Motor neuron (in vitro differentiated cells): ENCODE measurements around the gene PLEKHG5. TPM values are rescaled to one million over a fixed set of nuclear protein-coding genes. Genes with fewer than 3 reads are reported as not detected.
A peak's percentile ranks its signal among the peaks of the same experiment; 100 is the strongest.
"Not testable (repeated sequence)": the region's sequence is repeated elsewhere in the genome, so short reads cannot be mapped to it uniquely, and the experiment has no call there.

Source experiments
- ATAC-seq, 8 experiments: fragments of 200-7000 bp; cut with Tn5 transposase; replicated peaks in 6 of 8; 2 replicates each; pipeline ENCODE4 v1.8.0; 2021; ENCODE audit warnings: mild to moderate bottlenecking in 8 of 8, moderate library complexity in 8 of 8
- H3K27ac ChIP-seq, 2 donors: fragments of 250-450 bp; sonication (Bioruptor Pico); 2 replicates each; pipeline ENCODE4 v1.9.0; 2021; ENCODE audit warnings: antibody characterized with exemption in 2 of 2, mild to moderate bottlenecking in 2 of 2, moderate library complexity in 1 of 2
- H3K4me1 ChIP-seq, 2 donors: fragments of 250-450 bp; sonication (Bioruptor Pico); replicated peaks in 1 of 2; 2 replicates each; pipeline ENCODE4 v1.6.1; 2021; ENCODE audit warnings: antibody characterized with exemption in 2 of 2, mild to moderate bottlenecking in 2 of 2, moderate library complexity in 1 of 2
- H3K4me3 ChIP-seq, 5 donors: fragments of 250-450 bp; sonication (Bioruptor Pico); 2 replicates each; pipeline ENCODE4 v1.9.0; 2021; ENCODE audit warnings: antibody characterized with exemption in 5 of 5, mild to moderate bottlenecking in 5 of 5, moderate library complexity in 4 of 5
- WGBS, 10 experiments: fragments of 450-650 bp; shearing (Covaris generic); methylation state at CpG; one replicate each; pipeline ENCODE4 v1.0.0; 2022; 5-methylcytosine and 5-hydroxymethylcytosine counted together
- in situ Hi-C, 9 experiments: fragments of 400-800 bp; cut with MboI; loops; one replicate each; pipeline ENCODE4 v1.15.0; 2021; ENCODE audit warnings: low sequenced_read_pairs in 9 of 9, low pct_unique_long_range_greater_than_20kb in 2 of 9; ENCODE audit not compliant: unreplicated experiment in 9 of 9
- total RNA-seq, 8 experiments: library from RNA; unstranded; fragments of 300-600 nt; gene quantifications; 2 replicates each; pipeline versions ENCODE4 v1.2.3 to v1.2.4, GENCODE V29; 2022

Gene PLEKHG5
- total RNA-seq, 8 experiments from 2014 or later: 1.7 to 16.7 (median 8.4) TPM

DNA sequence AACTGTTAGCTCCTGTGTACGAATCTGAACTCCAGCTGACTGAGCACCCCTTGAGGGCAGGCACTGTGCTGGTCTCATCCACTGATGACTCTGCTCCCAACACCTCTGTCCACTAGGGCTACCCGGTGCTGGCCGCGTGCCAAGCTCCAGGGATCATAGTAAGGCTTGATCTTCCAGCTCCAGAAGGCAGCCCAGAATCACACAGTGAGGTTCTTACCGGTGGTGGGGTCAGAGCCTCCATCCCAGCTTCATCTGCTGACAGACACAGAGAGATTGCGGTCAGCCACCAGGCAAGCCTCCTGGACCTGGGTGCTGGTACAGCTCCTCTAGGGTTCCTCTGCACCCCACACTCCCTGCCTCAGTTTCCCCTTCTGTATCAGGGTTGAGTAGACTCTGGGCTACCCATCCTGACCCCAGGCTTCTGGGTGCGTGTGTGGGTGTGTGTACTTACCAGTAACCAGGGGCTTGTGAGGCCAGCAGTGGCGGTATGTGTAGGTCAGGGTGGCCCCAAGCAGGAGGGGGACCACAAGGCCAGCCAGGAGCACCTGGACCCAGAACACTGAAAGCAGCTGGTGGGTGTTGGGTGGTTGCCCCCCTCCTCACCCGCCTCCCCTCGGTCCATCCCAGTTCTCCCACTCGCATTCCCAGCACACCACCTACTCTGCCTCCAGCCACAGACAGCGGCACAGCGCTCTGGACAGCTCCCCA, 28.9 kb downstream of the PLEKHG5 start:
- H3K4me3 ChIP-seq: no peak overlapping the region
- in situ Hi-C loops: no loop called here
- H3K27ac ChIP-seq: no peak overlapping the region
- peaks cover 3 to 11% of the 10 kb centered on the region in 2 donors for H3K4me1 ChIP-seq
- no peak for ATAC-seq
- 70 to 100% (median 92%) methylated on average over 2 to 7 of the region's 13 CpGs; no CpG with 5 or more reads in 5 of the 10 experiments for WGBS, 10 experiments

DNA sequence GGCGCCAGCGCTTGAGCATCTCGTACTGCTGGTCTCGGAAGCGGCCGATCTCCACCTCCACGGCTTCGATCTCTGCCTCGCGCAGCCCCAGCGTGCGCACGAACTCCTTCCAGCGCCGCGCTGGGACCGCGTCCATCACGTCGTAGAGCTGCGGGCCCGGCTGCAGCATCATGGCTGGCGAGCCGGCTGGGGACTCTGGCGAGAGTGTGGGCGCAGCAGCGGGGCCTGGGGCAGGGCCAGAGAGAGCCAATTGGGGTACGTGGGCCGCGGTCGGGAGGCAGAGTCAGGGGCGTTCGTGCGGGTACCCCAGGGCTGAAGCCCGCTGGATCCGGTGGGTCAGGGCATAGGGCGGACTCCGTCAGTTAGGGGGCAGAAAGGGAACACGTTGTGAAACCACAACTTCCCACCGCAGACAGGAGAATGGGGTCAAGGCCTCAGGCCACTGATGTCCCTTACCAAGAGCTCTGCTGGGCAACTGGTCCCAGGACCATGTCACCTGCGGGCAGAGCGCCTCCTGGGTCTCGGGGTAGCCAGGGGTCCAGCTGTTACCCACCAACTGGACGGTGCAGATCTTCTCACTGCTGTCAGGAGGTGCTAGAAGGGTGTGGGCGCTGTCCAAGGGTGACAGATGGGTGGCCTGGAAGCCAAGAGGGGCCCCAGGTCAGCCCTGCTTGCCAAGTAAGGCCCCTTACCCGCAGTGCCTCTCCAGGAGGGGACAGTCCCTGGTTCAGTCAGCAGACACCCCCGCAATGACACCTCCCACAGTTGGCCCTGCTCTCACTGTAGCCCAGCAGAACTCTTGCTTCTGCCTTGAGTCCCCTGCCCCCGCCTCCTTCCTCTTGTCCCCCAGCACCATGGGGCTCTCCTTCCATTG, 29.7 kb downstream of the PLEKHG5 start:
- in situ Hi-C loops: no loop called here
- 75 to 100% (median 91%) methylated on average over 1 to 32 of the region's 48 CpGs; no CpG with 5 or more reads in 5 of the 10 experiments for WGBS, 10 experiments
- ATAC-seq: no peak
- peaks cover 8 to 14% of the 10 kb centered on the region in 2 donors for H3K4me1 ChIP-seq
- no peak overlapping the region for H3K27ac ChIP-seq
- no peak overlapping the region for H3K4me3 ChIP-seq

DNA sequence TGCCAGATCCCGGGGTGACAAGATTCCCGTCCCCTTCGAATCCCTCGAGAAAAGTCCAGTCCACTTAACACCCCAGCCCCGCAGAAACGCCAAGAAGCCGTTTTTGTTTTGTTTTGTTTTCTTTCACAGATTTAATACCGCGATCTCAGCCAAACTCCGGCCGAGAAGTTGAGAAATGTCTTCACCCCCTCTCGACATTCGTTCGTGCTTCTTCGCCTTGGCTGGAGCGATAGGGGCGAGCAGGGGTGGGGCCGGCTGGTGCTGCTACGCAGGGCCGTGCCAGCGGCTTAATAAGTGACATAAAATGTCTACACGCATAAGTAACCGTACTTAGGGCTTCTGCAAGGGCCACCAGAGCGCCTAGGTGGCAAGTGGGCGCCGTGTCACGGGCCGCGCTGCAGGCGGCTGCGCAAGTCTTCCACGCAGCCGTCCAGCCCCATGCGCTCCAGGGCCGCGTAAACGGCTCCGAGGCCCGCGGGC, 30.4 kb downstream of the PLEKHG5 start:
- WGBS, 10 experiments: 22 to 100% (median 67%) methylated on average over 2 to 31 of the region's 40 CpGs; no CpG with 5 or more reads in 3 of the 10 experiments
- H3K4me1 ChIP-seq: peaks cover 9 to 14% of the 10 kb centered on the region in 2 donors
- no peak for ATAC-seq
- no peak overlapping the region for H3K4me3 ChIP-seq
- in situ Hi-C loops: no loop called here
- no peak overlapping the region for H3K27ac ChIP-seq

DNA sequence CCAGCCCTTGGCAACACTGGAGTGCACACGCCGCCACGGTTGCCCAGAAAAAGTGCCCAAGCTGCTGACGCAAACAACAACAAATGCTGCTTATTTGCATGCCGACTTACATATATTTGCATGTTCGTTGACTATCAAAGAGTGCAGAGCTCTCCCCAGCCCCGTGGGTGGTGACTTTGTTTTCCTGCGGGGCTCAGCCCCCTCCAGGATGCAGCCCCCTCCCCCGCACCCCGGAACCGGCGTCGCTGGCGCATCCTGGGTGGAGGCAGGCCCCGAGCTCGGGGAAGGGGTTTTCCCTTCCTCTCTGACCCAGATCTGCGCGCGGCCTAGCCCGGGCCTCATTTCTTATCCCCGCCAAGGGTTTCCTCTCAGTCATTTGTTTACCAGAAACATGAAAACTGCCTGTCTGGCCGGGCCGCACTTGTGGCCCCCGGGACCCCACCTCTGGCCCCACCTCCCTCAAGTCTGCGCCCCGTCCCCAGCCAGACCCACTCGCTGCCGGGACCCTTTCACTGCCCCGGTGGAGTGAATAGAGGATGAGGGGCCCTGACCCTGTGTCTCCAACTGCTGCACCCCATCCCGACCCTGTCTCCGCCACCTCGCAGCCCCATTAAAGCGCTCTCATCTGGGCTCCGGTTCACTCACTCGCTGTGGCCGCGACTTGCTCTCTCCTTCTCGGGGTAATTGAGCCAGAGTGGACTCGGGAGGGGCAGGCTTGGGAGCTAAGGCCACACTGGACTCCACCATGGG, 31.0 kb downstream of the PLEKHG5 start:
- WGBS, 10 experiments: 19 to 70% methylated on average over 2 to 11 of the region's 39 CpGs; no CpG with 5 or more reads in 8 of the 10 experiments
- Histone ChIP-seq H3K4me1 (peaks cover 9 to 14% of the 10 kb centered on the region in 2 donors), H3K4me3 (no peak overlapping the region), H3K27ac (no peak overlapping the region)
- in situ Hi-C loops: no loop called here
- peak in 6 of 8 experiments; percentile 6 to 76 (median 55) for ATAC-seq

DNA sequence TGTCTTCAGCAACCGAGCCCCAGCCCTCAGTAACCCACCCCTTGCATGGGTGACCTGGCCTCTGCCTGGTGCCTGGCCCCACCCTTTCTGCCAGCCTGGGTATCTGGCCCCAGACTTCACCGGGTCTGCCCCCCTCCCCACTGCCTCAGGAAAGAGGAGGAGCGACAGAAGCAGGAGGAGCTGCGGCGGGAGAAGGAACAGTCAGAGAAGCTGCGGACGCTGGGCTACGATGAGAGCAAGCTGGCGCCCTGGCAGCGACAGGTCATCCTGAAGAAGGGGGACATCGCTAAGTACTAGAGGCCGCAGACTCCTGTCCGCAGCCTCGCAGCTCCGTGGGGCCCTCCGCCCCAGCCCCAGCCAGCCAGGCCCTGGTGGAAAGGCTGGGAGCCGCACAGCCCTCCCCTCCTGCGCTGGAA, 31.6 kb downstream of the PLEKHG5 start:
- in situ Hi-C loops: no loop called here
- ATAC-seq: peak in 6 of 8 experiments; percentile 4 to 44 (median 34)
- peaks cover 9 to 15% of the 10 kb centered on the region in 2 donors for H3K4me1 ChIP-seq
- 20% methylated on average over 2 of the region's 18 CpGs; no CpG with 5 or more reads in 9 of the 10 experiments for WGBS, 10 experiments
- no peak overlapping the region for H3K4me3 ChIP-seq
- no peak overlapping the region for H3K27ac ChIP-seq

DNA sequence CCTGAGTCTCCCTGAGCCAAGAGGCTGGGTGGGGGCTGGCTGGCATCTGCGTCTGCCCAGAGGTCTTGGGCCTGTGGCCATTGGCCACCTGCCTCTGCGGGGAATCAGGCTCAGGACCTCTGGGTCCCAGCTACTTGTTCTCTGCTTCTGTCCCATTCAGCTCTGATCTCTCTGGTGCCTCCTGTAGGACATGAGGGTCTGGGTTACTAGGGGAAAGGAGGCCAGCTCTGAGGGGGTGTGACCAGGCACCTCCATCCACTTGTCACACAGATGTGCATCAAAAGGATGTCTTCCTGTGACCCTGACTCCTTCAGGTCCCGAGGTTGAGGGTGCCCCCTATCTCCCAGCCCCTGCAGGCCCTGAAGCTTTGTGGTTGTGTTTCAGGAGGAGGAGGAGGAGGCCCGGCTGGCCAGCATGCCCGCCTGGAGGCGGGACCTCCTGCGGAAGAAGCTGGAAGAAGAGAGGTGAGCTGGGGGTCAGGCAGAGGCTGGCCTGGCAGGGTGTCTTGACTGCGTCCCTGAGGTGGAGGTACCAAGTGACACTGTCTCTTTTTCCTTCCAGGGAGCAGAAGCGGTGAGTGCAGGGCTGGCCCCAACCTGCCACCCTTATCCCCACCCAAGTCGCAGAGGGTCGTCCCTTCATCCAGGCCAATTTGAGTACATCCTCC, 34.5 kb downstream of the PLEKHG5 start:
- peaks cover 13 to 17% of the 10 kb centered on the region in 2 donors for H3K4me1 ChIP-seq
- ATAC-seq: no peak
- H3K4me3 ChIP-seq: no peak overlapping the region
- H3K27ac ChIP-seq: no peak overlapping the region
- WGBS, 10 experiments: 37 to 100% (median 73%) methylated on average over 1 to 4 of the region's 11 CpGs; no CpG with 5 or more reads in 4 of the 10 experiments
- in situ Hi-C loops: no loop called here

DNA sequence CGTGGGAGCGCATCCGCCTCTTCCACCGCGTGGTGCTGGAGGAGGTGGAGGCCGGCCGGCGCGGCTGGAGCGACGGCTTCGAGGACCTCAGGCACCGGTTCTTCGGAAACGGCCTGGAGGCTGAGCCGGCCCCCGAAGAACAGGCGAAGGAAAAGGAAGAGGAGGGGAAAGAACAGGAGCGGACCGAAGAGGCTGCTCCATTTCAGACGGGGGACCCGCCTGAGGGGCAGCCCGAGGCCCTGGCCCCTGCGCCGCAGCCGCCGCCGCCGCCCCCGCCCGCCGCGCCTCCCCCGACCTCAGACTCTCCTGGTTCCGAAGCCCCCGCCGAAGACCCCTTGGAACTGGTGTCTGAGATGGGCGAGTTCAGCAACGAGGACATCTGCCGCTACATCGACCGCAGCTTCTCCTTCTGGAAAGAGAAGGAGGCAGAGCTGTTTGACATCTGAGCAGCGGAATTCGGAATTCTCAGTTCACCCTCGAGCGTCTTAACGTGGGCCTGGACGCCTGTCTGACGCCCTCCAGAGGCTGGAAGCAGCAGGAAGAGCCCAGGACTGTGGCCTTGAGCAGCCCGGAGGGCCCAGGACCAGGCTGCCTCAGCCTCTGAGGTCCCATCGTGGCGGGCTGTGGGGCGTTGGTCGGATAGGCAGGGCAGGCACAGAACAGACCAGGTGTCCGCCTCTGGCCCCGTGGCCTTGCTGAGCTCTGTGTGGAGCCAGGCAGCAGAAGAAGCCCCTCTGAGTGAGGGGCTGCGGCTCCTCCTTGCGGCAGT, 35.5 kb downstream of the PLEKHG5 start:
- H3K4me3 ChIP-seq, H3K27ac ChIP-seq, in situ Hi-C loops: not testable (repeated sequence)
- 22 to 58% (median 44%) methylated on average over 4 to 21 of the region's 58 CpGs; no CpG with 5 or more reads in 5 of the 10 experiments for WGBS, 10 experiments
- peaks cover 13 to 17% of the 10 kb centered on the region in 2 donors for H3K4me1 ChIP-seq
- peak in 1 of 8 experiments; percentile 5 for ATAC-seq

DNA sequence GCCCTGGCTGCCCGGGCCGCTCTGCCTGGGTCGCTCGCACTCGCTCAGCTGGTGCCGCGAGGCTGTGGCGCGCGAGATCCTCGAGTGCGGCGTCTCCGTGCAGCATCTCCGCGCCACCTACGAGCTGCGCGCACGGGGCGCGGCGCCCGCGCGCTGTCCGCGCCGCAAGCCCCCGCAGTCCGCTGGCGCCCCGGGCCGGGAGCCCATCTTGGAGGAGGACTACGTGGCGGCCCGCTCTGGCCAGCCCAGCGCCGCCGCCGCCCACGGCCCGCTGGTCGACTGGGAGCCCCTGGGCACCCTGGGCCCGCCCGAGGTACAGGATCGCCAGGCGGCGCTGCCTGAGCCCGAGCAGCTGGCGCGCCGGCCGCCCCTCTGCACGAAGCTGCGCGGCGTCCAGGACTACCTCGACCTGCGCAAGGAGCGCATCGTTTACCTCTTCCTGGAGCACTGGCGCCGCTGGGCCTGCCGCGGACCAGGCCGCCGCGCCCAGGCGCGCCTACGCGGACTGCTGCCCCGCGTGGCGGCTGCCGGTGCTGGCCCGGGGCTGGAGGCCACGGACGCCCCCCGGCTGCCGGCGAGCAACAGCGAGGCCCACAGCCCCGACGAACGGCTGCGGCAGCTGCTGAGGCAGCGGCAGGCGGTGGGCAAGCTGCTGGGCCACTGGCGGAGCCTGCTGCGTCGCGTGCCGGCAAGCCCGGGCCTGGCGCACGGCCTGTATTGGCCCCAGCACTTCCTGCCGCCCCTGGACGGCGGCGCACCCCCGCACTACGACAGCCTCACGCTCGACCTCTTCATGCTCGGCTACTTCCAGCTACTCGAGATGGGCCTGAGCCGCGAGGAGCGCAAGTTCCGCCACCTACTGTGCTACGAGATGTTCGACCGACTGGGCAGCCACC, 36.4 kb downstream of the PLEKHG5 start:
- peak in 7 of 8 experiments; percentile 8 to 71 (median 55) for ATAC-seq
- Histone ChIP-seq H3K4me1 (peaks cover 16 to 18% of the 10 kb centered on the region in 2 donors), H3K4me3 (peak overlapping the region in 2 of 5 donors; percentile 4 to 5), H3K27ac (no peak overlapping the region)
- 5 to 15% (median 14%) methylated on average over 19 to 56 of the region's 115 CpGs; no CpG with 5 or more reads in 6 of the 10 experiments for WGBS, 10 experiments
- in situ Hi-C loops: no loop called here

DNA sequence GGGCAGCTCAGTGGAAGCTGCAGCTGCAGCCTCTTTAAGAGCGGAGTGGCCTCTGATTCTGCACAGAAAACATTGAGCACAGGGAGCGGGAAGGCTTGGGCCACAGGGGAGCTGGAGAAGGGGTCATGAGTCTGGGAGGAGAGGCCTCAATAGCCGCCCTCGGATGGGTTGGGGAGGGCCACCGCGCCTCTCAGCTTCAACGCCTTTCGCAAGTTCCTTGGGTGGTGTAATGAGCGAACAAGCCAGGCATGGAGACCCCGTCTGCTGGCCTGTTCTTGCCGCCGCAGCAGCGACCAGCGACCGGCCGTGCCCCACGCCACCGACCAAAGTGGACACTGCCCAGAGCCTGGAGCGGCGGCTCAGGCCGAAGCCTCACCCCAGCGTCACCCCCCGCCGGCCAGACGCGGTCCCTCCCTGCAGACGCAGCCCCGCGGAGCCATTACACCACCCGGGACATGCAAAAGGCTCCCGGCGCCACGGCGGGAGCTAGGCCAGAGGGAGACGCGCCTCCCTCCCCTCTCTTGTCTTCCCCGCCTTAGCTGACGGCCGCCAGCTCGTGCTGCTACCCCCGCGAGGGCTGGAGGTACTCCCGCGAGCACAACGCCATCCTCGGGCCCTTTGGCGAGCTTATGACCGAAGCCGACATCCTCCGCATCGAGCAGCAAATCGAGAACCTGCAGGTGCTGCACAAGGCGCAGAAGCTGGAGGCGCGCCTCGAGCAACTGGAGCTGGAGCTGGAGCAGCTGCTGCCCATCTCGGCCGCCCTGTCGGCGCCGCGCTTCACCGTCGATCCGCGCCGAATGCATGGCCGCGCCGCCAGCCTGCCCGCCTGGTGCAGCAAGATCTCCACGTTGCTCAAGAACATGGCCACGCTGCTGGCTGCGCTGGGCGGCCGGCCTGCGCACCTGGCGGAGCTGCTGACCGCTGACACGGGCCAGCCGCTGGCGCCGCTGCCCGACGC, 37.3 kb downstream of the PLEKHG5 start:
- ATAC-seq: peak in 6 of 8 experiments; percentile 7 to 70 (median 28)
- peak overlapping the region in 1 of 5 donors; percentile 4 for H3K4me3 ChIP-seq
- 2 to 33% (median 18%) methylated on average over 14 to 41 of the region's 85 CpGs; no CpG with 5 or more reads in 5 of the 10 experiments for WGBS, 10 experiments
- in situ Hi-C loops, H3K27ac ChIP-seq: not testable (repeated sequence)
- H3K4me1 ChIP-seq: peaks cover 17 to 20% of the 10 kb centered on the region in 2 donors

DNA sequence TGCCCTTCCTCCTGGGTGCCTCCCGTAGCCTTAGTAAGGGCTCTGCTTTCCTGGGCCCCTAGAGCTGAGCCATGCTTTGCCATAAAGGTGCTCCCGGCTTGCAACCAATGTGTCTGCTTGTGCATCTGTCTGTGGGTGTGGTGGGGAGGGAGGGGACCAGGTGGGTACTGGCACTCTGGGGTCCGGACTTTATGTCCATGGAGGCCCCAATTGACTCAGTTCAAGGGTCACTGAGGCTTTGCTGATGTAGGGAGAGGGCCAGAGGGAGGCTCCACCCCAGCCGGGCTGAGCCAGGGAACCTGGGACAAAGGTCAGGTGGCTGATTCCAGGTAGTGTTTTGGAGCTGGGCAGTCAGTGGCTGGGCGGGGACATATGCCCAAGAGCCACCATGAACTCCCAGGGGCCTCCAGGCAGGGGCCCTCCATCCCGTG, 40.5 kb downstream of the PLEKHG5 start:
- peaks cover 26 to 29% of the 10 kb centered on the region in 2 donors for H3K4me1 ChIP-seq
- no peak overlapping the region for H3K27ac ChIP-seq
- in situ Hi-C loops: no loop called here
- WGBS, 10 experiments: 50 to 90% (median 79%) methylated on average over 1 to 5 of the region's 6 CpGs; no CpG with 5 or more reads in 5 of the 10 experiments
- no peak overlapping the region for H3K4me3 ChIP-seq
- no peak for ATAC-seq
